Activated CD4-positive, alpha-beta memory T cell treated with anti-CD3 and anti-CD28 coated beads for 36 hours (primary cell): Measurements from ENCODE around the gene CBARP. TPM values are rescaled to one million over a fixed set of nuclear protein-coding genes. Genes with fewer than 3 reads are reported as not detected.
A peak's percentile ranks its signal among the peaks of the same experiment; 100 is the strongest.

Experiments
- CTCF ChIA-PET: fragments of 350-600 bp; sonication (Branson Sonifier 250); formaldehyde crosslinking; loops from one replicate; lab custom pipeline; 2021; ENCODE audit warnings: antibody characterized with exemption, inconsistent platforms; lab: Charles Lee
- POLR2A ChIA-PET: fragments of 350-600 bp; sonication (Branson Sonifier 250); formaldehyde crosslinking; loops from one replicate; lab custom pipeline; 2021; ENCODE audit warnings: antibody characterized with exemption; lab: Charles Lee
- DNase-seq: peaks from one replicate; pipeline ENCODE4 v3.0.0-alpha.2; 2020
- H3K27ac Mint-ChIP-seq: one replicate; pipeline ENCODE4 v1.8.0; 2021; ENCODE audit warnings: mixed read lengths
- H3K27me3 Mint-ChIP-seq: one replicate; pipeline ENCODE4 v1.8.0; 2021; ENCODE audit warnings: mixed read lengths
- H3K36me3 Mint-ChIP-seq: one replicate; pipeline ENCODE4 v1.8.0; 2021; ENCODE audit warnings: mixed read lengths
- H3K4me1 Mint-ChIP-seq: one replicate; pipeline ENCODE4 v1.8.0; 2021; ENCODE audit warnings: low read depth, mixed read lengths
- H3K4me3 Mint-ChIP-seq: one replicate; pipeline ENCODE4 v1.8.0; 2021; ENCODE audit warnings: mild to moderate bottlenecking, mixed read lengths
- H3K9me3 Mint-ChIP-seq: one replicate; pipeline ENCODE4 v1.8.0; 2021; ENCODE audit warnings: mixed read lengths
- intact Hi-C: fragments of 100-400 bp; cut with micrococcal nuclease; formaldehyde crosslinking; loops from one replicate; pipeline ENCODE4 v1.15.1; 2023
- total RNA-seq, 2 experiments: library from RNA; stranded (reverse); gene quantifications; one replicate each; pipeline ENCODE4 v1.2.3, GENCODE V29; 2021

CBARP gene
- total RNA-seq, 2 experiments from 2014 or later = 1.3 to 2.1 TPM

DNA sequence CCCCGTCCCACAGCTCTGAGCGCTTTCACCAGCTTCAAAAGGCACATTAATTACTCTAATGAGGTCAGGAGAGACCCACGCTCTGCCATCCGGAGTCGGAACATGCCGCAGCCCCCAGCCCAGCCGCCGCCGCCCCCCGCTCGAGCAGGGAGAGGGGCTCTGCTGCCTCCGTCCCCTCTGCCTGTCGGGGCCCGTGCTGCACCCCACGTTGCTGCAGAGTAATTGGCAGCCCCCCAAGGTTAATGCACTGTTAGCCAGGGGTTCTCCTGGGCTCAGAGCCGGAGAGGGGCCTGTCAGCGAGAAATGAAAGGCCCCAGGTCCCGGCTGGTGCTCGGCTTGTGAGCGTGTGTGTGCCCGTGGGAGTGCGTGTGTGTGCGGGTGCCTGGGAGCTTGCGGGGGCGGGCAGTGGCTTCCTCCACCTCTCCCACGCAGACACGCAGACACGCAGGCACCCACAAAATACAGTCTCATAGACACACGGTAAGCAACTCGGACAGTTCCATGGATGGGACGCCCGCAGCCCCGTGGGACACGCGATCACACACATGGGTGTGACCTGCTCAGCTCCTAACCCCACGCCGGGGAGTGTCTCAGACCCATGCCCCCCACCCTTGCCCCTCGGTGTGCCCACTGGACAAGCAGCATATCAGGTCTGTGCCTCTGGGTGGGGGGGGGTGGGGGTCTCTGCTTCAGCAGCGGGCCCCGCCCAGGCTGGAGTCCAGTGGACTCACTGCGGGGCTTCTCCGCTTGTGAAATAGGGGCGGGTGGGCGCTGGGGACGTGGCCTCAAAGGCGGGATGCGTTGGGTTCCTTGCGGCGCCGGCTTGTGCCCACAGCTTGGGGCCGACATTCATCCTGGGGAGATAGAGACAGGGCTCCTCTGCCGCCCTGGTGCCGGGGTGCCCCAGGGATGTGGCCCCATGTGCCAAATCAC, 43.1 kb upstream of the CBARP start:
- no peak for DNase-seq
- POLR2A ChIA-PET = interaction anchor here (2.9 kb wide), 1 partner anchor 12 kb away, joined by 10 read pairs; the partner anchor contains the start of gene CIRBP
- H3K27ac Mint-ChIP-seq = no peak overlapping the region
- peaks cover 16% of the 10 kb centered on the region for H3K36me3 Mint-ChIP-seq
- CTCF ChIA-PET = interaction anchor here (1.4 to 2.2 kb wide), 5 partner anchors 37 to 163 kb away, joined by 3 to 22 read pairs (median 5); no protein-coding TSS in a partner anchor
- H3K4me1 Mint-ChIP-seq = peaks cover 25% of the 10 kb centered on the region
- intact Hi-C loops = no loop called here
- no peak overlapping the region for H3K4me3 Mint-ChIP-seq
- H3K27me3 Mint-ChIP-seq = peaks cover 12% of the 10 kb centered on the region
- no peaks in the 10 kb centered on the region for H3K9me3 Mint-ChIP-seq

DNA sequence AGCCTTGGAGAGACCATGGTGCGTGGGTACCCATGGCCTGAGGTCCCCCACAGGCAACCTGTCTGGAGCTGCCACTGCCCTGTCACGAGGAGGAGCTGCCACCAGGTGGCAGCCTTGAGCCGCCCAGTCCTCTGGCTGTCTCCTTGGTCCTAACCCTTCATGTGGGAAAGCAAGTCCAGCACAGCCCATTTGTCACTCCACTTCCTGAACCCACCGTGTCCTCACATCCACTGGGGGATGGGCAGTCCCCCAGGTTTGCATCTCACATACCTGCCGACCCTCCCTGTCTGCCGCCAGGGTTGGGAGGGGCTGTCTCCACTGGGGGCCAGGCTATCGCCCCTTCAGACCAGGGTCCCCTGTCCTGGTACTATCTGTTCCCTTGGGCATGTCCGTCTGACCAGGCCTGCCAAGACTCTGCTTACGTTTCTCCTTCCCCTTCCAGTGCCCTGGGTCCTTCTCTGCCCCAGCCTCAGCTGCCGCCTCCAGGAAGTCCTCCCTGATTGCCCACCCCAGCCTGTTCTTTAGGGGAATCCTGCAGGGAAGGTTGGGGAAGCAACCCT, 42.1 kb upstream of the CBARP start:
- POLR2A ChIA-PET = interaction anchor here (2.9 kb wide), 1 partner anchor 11 kb away, joined by 10 read pairs; the partner anchor contains the start of gene CIRBP
- Mint-ChIP-seq H3K4me1 (peaks cover 21% of the 10 kb centered on the region), H3K27ac (no peak overlapping the region), H3K36me3 (peaks cover 17% of the 10 kb centered on the region), H3K9me3 (no peaks in the 10 kb centered on the region), H3K27me3 (peaks cover 7% of the 10 kb centered on the region), H3K4me3 (no peak overlapping the region)
- intact Hi-C loops = loop anchor here (5.0 kb wide), 2 partner anchors 102 to 232 kb away; partner anchors contain the start of genes ADAMTSL5 and NDUFS7
- peak; percentile 88 for DNase-seq
- CTCF ChIA-PET = interaction anchor here (0.5 to 2.2 kb wide), 24 partner anchors 11 to 1279 kb away, joined by 3 to 22 read pairs (median 4); partner anchors contain the start of genes ATP5F1D, CIRBP and PTBP1

DNA sequence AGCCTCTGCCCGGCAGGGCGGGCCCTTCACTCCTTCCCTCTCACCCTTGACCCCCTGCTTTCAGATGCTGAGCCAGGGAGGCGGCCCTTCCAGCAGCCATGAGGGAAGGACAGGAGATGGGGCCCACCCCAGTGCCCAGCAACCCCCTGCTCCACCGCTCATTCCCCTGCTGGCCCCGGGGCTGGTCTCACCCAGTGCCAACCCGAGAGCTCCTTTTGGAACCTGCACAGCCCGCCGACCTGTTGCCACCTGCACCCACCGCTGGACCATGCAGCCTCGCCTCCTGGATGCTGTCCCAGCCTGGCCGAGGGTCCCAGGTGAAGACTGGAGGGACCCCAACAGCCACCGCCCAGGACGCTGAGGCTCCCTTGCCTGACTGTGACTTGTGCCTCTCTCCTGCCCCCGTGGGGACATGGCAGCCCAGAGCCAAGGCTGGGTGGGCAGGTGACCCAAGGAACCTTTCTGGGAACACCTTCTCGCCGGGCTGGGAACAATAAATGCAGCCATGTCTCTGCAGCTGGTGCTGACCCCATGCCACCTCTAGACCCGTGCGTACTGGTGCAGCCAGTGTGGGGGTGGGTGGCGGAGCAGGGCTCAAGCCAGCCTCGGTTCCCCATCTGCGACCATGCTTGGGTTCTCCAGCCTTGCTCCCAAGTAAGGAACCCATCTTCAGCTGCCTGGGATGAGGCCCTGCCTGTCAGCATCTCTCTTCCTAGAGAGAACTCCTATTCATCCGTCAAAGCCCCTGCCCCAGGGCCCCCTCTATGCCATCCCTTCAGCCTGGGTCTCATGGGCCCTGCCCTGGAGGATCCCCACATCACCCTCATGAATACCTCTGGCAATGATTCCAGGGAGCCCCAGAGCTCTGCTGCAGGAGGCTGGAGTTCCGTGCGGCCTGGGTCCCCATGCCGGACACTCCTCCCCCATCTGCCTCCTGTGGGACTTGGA, 41.2 kb upstream of the CBARP start:
- POLR2A ChIA-PET = interaction anchor here (2.9 kb wide), 1 partner anchor 10 kb away, joined by 10 read pairs; the partner anchor contains the start of gene CIRBP
- DNase-seq = no peak
- Mint-ChIP-seq H3K4me3 (no peak overlapping the region), H3K27me3 (no peaks in the 10 kb centered on the region), H3K36me3 (peaks cover 22% of the 10 kb centered on the region), H3K27ac (no peak overlapping the region), H3K9me3 (no peaks in the 10 kb centered on the region), H3K4me1 (peaks cover 23% of the 10 kb centered on the region)
- CTCF ChIA-PET = interaction anchor here (0.5 to 2.2 kb wide), 23 partner anchors 10 to 482 kb away, joined by 3 to 22 read pairs (median 3); partner anchors contain the start of genes ATP5F1D, CIRBP and PTBP1
- intact Hi-C loops = loop anchor here (5.0 kb wide), 2 partner anchors 103 to 233 kb away; partner anchors contain the start of genes ADAMTSL5 and NDUFS7

DNA sequence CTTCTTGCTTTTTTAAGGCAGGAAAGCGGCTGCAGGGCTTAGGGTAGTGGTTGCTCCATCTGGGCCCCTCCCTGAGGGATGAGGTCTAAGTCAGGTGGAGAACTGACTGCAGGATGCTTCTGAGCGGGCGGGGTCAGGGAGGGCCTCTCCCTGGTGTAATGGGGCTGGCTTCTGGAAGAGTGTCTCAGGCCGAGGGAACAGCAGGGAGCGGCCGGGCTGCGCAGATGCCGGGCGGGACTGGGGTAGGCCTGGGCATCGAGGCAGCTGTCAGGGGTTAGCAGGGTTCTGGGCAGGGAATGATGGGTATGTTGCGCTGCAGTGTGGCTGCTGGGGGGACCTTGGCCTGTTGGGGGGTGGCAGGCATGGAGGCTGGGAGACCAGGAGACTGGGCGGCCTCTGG, 40.3 kb upstream of the CBARP start:
- POLR2A ChIA-PET = interaction anchor here (2.9 kb wide), 1 partner anchor 9 kb away, joined by 10 read pairs; the partner anchor contains the start of gene CIRBP

DNA sequence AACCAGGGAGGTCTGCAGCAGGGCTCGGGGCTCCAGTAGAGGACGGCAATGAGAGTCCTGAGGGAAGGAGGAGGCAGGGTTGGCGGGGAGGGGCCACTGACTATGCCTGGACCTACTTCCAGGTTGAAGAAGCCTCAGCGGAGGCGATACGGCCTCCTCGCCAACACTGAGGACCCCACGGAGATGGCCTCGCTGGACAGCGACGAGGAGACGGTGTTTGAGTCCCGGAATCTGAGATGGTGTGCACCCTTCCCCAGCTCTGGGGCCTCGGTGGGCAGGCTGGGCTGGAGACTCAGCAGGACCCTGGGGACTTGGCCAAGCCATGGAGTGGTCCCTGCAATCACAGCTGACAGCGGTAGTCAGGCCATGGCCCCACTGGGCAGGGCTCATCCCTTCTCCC, 39.3 kb upstream of the CBARP start:
- Mint-ChIP-seq H3K4me1 (peaks cover 40% of the 10 kb centered on the region), H3K9me3 (no peaks in the 10 kb centered on the region), H3K27ac (peak overlapping the region; percentile 95), H3K27me3 (no peaks in the 10 kb centered on the region), H3K36me3 (peaks cover 38% of the 10 kb centered on the region), H3K4me3 (peak overlapping the region; percentile 86)
- CTCF ChIA-PET = interaction anchor here (0.6 to 1.0 kb wide), 2 partner anchors 33 to 81 kb away, joined by 3 to 5 read pairs; no protein-coding TSS in a partner anchor
- POLR2A ChIA-PET = interaction anchor here (0.6 to 0.8 kb wide), 2 partner anchors 8 to 145 kb away, joined by 3 to 4 read pairs; partner anchors contain the start of gene CIRBP
- intact Hi-C loops = loop anchor here (5.0 kb wide), 2 partner anchors 105 to 235 kb away; partner anchors contain the start of genes ADAMTSL5 and NDUFS7
- no peak for DNase-seq

More for the DNA sequence above, 40.3 kb upstream of the CBARP start:
- Mint-ChIP-seq H3K36me3 (peaks cover 29% of the 10 kb centered on the region), H3K9me3 (no peaks in the 10 kb centered on the region), H3K4me1 (peaks cover 31% of the 10 kb centered on the region), H3K4me3 (no peak overlapping the region), H3K27me3 (no peaks in the 10 kb centered on the region), H3K27ac (no peak overlapping the region)
- CTCF ChIA-PET = interaction anchor here (1.0 kb wide), 1 partner anchor 34 kb away, joined by 5 read pairs; no protein-coding TSS in a partner anchor
- DNase-seq = no peak
- intact Hi-C loops = loop anchor here (5.0 kb wide), 2 partner anchors 104 to 234 kb away; partner anchors contain the start of genes ADAMTSL5 and NDUFS7

DNA sequence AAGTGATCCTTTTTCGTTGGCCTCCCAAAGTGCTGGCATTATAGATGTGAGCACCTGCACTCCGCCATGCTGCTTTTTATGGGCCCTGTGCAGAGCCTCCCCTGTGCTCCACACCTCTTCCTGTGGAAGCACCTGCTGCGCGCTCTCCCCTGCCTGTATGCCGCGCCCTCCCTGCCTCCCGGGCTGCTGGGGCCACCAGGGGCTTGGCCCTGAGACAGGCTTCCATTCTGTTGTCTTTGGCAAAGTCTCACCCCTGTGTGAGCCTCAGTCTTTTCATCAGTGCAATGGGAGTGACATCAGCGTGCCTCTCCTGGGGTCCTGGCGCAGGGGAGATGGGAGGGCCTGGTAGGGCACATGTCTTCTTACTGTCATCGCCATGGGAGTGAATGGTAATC, 38.8 kb upstream of the CBARP start:
- peak; percentile 54 for DNase-seq
- POLR2A ChIA-PET = interaction anchor here (0.6 kb wide), 1 partner anchor 145 kb away, joined by 3 read pairs; no protein-coding TSS in a partner anchor
- Mint-ChIP-seq H3K27me3 (no peaks in the 10 kb centered on the region), H3K4me1 (peaks cover 44% of the 10 kb centered on the region), H3K9me3 (no peaks in the 10 kb centered on the region), H3K36me3 (peaks cover 42% of the 10 kb centered on the region), H3K27ac (peak overlapping the region; percentile 95), H3K4me3 (peak overlapping the region; percentile 86)
- CTCF ChIA-PET = no interaction called here
- intact Hi-C loops = loop anchor here (5.0 kb wide), 2 partner anchors 106 to 236 kb away; partner anchors contain the start of genes ADAMTSL5 and NDUFS7

DNA sequence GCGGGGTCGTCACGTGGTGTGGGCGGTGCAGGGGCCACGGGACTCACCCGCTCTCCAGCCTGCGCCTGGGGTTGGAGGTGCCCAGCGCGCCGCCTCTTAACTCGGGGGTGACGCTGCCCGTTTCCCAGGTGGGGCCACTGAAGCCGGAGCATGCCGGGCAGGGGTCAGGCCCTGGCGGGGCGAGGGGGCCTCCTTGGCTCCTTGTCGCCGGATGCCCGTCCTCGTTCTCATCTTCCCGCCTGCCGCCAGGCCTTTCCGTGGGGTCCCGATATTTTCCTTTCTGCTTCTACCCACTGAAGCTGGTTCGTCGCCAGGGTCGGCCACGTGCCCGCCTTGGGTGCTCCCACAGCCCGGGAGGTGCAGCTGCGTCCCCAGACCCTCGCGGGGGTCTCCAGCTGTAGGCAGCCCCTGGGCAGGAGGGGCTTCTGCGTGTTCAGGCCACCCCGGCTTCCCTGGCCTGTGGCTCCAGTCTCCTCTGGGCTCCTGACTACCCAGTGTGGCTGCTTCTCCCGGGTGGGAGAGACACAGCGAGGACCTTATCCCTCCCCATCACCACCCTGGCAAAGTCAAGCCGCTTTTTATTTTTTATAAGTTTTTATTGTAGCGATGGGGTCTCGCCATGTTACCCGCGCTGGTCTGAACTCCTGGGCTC, 38.3 kb upstream of the CBARP start:
- Mint-ChIP-seq H3K36me3 (peaks cover 48% of the 10 kb centered on the region), H3K27ac (peak overlapping the region; percentile 95), H3K9me3 (no peaks in the 10 kb centered on the region), H3K4me1 (peaks cover 50% of the 10 kb centered on the region), H3K27me3 (no peaks in the 10 kb centered on the region), H3K4me3 (peak overlapping the region; percentile 86)
- CTCF ChIA-PET = interaction anchor here (1.3 kb wide), 1 partner anchor 27 kb away, joined by 4 read pairs; no protein-coding TSS in a partner anchor
- no peak for DNase-seq
- POLR2A ChIA-PET = interaction anchor here (1.3 to 1.5 kb wide), 3 partner anchors 10 to 24 kb away, joined by 3 to 6 read pairs (median 5); no protein-coding TSS in a partner anchor
- intact Hi-C loops = loop anchor here (1.0 to 5.0 kb wide), 4 partner anchors 15 to 236 kb away; partner anchors contain the start of genes ADAMTSL5, DAZAP1 and NDUFS7

DNA sequence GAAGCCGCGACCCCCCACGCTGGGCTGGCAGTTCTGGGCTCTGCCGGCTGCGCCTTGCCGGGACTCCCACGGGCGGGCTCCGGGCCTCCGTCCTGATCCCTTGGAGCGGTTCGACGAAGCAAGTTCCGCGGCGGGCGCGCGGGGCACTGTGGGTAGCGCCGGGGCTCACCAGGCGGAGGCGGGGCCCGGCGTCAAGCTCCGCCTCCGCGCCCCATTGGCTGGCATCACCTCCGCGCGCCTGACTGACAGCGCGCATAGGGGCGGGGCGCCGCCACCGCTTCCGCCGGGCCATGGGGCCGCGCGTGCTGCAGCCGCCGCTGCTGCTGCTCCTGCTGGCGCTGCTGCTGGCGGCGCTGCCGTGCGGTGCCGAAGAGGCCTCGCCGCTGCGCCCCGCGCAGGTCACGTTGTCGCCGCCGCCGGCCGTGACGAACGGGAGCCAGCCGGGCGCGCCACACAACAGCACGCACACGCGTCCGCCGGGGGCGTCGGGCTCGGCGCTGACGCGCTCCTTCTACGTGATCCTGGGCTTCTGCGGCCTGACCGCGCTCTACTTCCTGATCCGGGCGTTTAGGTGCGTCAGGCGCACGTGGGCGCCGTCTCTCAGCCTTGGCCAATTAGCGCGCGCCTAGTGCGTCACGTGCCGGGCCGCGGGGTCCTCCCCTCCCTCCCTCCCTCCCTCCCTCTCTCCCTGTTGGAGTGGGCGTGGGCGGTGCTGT, 37.6 kb upstream of the CBARP start, which contains the start of gene FAM174C:
TSS of gene FAM174C (plus strand) at position 271 of the 716 bp plus-strand sequence. CDS start at position 291, 20 bp downstream.
- no peaks in the 10 kb centered on the region for H3K27me3 Mint-ChIP-seq
- POLR2A ChIA-PET = interaction anchor here (0.7 to 1.5 kb wide), 7 partner anchors 9 to 30 kb away, joined by 3 to 6 read pairs (median 4); no protein-coding TSS in a partner anchor
- H3K4me3 Mint-ChIP-seq = peak within 1 kb of the TSS; percentile 86
- intact Hi-C loops = loop anchor here (1.0 to 5.0 kb wide), 4 partner anchors 14 to 237 kb away; partner anchors contain the start of genes ADAMTSL5, DAZAP1 and NDUFS7
- CTCF ChIA-PET = interaction anchor here (0.6 to 4.1 kb wide), 4 partner anchors 9 to 163 kb away, joined by 3 to 38 read pairs (median 6); no protein-coding TSS in a partner anchor
- peaks cover 56% of the 10 kb centered on the region for H3K4me1 Mint-ChIP-seq
- no peaks in the 10 kb centered on the region for H3K9me3 Mint-ChIP-seq
- H3K36me3 Mint-ChIP-seq = peaks cover 54% of the 10 kb centered on the region
- peak; percentile 97 for DNase-seq
- H3K27ac Mint-ChIP-seq = peak within 1 kb of the TSS; percentile 95

DNA sequence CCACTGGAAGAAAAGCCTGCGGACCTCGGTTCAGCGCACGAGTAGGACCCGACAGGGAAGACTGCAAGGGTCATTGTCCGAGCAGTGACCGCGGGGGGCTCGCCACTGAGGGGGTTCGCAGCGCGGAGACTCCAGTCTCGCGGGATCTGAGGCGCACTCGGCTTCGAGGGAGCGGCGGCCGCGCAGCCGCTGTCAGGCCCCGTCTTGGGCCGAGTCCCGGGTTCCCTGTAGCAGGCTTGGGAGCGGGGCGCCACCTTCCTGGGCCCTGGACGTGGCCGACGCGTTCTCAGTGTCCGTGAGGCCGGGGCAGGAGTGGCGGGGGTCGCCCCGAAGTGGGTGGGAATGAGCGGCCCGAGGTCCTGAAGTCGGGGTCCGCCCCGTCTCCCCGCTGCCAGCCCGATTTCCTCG, 37.1 kb upstream of the CBARP start:
- ChIA-PET CTCF (interaction anchor here (1.0 to 4.1 kb wide), 3 partner anchors 8 to 30 kb away, joined by 4 to 38 read pairs (median 7); no protein-coding TSS in a partner anchor), POLR2A (interaction anchor here (0.7 to 1.5 kb wide), 7 partner anchors 8 to 30 kb away, joined by 3 to 6 read pairs (median 4); no protein-coding TSS in a partner anchor)
- H3K36me3 Mint-ChIP-seq = peaks cover 58% of the 10 kb centered on the region
- no peak for DNase-seq
- peaks cover 56% of the 10 kb centered on the region for H3K4me1 Mint-ChIP-seq
- intact Hi-C loops = loop anchor here (1.0 to 5.0 kb wide), 4 partner anchors 14 to 237 kb away; partner anchors contain the start of genes ADAMTSL5, DAZAP1 and NDUFS7
- peak overlapping the region; percentile 69 for H3K4me3 Mint-ChIP-seq
- H3K27ac Mint-ChIP-seq = peak overlapping the region; percentile 73
- no peaks in the 10 kb centered on the region for H3K9me3 Mint-ChIP-seq
- no peaks in the 10 kb centered on the region for H3K27me3 Mint-ChIP-seq
